HG02870 (cell line): ENCODE measurements around the gene TBL1XR1.
A peak's percentile ranks its signal among the peaks of the same experiment; 100 is the strongest.
"Not testable (repeated sequence)": the region's sequence is repeated elsewhere in the genome, so short reads cannot be mapped to it uniquely, and the experiment has no call there.

Source experiments
- ATAC-seq: cut with Tn5 transposase; IDR thresholded peaks from one replicate; pipeline ENCODE4 v1.9.1; 2021; ENCODE audit warnings: mild to moderate bottlenecking, moderate library complexity; ENCODE audit not compliant: unreplicated experiment

TBL1XR1 gene

GRCh38 chr3:177145954-177146353 lies 51.3 kb downstream of the TBL1XR1 start:
- no peak for ATAC-seq

GRCh38 chr3:177145381-177145780 lies 51.9 kb downstream of the TBL1XR1 start:
- ATAC-seq, result no peak

GRCh38 chr3:177144922-177145321 lies 52.4 kb downstream of the TBL1XR1 start:
- peak; percentile 55 for ATAC-seq

- ATAC-seq, result no peak
These were observed 55.2 kb downstream of the TBL1XR1 start for GRCh38 chr3:177141899-177142646.

- no peak for ATAC-seq
These were observed 55.8 kb downstream of the TBL1XR1 start for GRCh38 chr3:177141471-177141870.

- not testable (repeated sequence) for ATAC-seq
These were observed 58.1 kb downstream of the TBL1XR1 start for GRCh38 chr3:177139220-177139619.

- ATAC-seq, result no peak
These were observed 59.2 kb downstream of the TBL1XR1 start for GRCh38 chr3:177137774-177138705.

- ATAC-seq, result no peak
These were observed 60.5 kb downstream of the TBL1XR1 start for GRCh38 chr3:177136741-177137140.

GRCh38 chr3:177135841-177136492 lies 61.3 kb downstream of the TBL1XR1 start:
- no peak for ATAC-seq

- ATAC-seq, result no peak
These were observed 62.5 kb downstream of the TBL1XR1 start for GRCh38 chr3:177134816-177135210.

- ATAC-seq, result no peak
These were observed 63.1 kb downstream of the TBL1XR1 start for GRCh38 chr3:177133860-177134815.

GRCh38 chr3:177131927-177132636 lies 65.2 kb downstream of the TBL1XR1 start:
- ATAC-seq, result no peak

- ATAC-seq, result no peak
These were observed 70.3 kb downstream of the TBL1XR1 start for GRCh38 chr3:177127008-177127407.

- no peak for ATAC-seq
These were observed 71.1 kb downstream of the TBL1XR1 start for GRCh38 chr3:177126015-177126773.

GRCh38 chr3:177124882-177125281 lies 72.4 kb downstream of the TBL1XR1 start:
- ATAC-seq, result no peak

GRCh38 chr3:177123822-177124221 lies 73.5 kb downstream of the TBL1XR1 start:
- no peak for ATAC-seq

GRCh38 chr3:177122183-177122856 lies 75.0 kb downstream of the TBL1XR1 start:
- ATAC-seq, result no peak

GRCh38 chr3:177119829-177120228 lies 77.5 kb downstream of the TBL1XR1 start:
- no peak for ATAC-seq
